NB4 (cell line): Measurements from ENCODE around the gene SLC6A2.

Source experiments
- DNase-seq: peaks from one replicate; pipeline ENCODE4 v3.0.0; 2010; ENCODE audit warnings: low read depth
- H3K4me3 ChIP-seq: one replicate; pipeline ENCODE4 v1.5.1; 2011; ENCODE audit warnings: mild to moderate bottlenecking, low read depth, low read length, moderate library complexity
- MYC ChIP-seq: IDR thresholded peaks from 2 replicates; pipeline ENCODE4 v1.6.1; 2011; ENCODE audit warnings: low read depth, low read length
- POLR2A ChIP-seq: IDR thresholded peaks from 2 replicates; pipeline ENCODE4 v1.6.1; 2011; ENCODE audit warnings: mild to moderate bottlenecking; ENCODE audit not compliant: insufficient read length; ENCODE audit errors: extremely low read depth
- TF ChIP-seq, protein P1 (sequence below): IDR thresholded peaks from 2 replicates; pipeline ENCODE4 v1.6.1; 2011; ENCODE audit warnings: low read depth, low read length
- TF ChIP-seq, protein P2 (sequence below): IDR thresholded peaks from one replicate; pipeline ENCODE4 v1.5.1; 2012; ENCODE audit warnings: low read depth, low read length

SLC6A2 gene

DNA sequence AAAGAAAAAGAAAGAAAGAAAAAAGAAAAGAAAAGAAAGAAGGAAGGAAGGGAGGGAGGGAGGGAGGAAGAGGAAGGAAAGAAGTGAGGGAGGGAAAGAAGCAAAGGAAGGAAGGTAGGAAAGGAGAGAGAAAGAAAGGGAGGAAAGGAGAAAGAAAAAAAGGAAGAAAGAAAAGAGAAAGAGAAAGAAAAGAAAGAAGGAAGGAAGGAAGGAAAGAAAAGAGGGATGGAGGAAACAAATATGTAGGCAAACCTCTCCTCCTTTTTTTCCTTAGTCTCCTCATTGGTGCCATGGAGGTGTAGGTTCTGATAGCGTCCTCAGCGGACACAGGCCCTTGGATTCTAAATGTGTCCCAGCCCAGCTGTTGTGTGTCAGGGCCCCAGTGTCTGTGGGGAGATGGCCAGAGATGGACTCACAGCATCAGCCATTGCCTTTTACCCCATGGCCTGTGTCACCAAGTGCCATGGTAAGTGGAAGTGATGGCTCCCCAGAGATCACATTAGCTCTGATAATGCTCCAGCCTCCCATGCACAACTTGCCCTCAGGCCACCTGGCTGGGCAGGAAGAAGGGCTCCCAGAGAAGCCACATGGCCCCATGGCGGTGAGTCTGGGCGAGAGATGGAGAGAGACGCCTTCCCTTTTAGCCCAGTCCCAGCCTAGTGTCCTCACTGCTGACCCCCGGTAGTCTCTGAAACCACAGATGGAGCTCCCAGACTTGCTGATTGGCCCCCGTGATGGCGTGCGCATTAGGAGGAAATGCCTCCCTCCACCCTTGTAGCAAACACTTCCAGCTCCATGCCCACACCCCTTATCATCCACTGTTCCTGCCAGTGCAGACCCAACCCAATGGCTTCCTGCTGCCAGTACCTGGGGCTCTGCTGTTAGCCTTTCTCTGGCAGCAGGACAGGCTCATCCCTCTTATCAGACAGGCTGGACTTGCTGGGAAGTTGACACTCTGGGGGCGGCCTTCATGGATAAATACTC lies 3.7 kb upstream of the SLC6A2 start:
- TF ChIP-seq, protein P1, sequence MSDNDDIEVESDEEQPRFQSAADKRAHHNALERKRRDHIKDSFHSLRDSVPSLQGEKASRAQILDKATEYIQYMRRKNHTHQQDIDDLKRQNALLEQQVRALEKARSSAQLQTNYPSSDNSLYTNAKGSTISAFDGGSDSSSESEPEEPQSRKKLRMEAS: no peak
- TF ChIP-seq MYC (no peak), POLR2A (no peak)
- TF ChIP-seq, protein P2, sequence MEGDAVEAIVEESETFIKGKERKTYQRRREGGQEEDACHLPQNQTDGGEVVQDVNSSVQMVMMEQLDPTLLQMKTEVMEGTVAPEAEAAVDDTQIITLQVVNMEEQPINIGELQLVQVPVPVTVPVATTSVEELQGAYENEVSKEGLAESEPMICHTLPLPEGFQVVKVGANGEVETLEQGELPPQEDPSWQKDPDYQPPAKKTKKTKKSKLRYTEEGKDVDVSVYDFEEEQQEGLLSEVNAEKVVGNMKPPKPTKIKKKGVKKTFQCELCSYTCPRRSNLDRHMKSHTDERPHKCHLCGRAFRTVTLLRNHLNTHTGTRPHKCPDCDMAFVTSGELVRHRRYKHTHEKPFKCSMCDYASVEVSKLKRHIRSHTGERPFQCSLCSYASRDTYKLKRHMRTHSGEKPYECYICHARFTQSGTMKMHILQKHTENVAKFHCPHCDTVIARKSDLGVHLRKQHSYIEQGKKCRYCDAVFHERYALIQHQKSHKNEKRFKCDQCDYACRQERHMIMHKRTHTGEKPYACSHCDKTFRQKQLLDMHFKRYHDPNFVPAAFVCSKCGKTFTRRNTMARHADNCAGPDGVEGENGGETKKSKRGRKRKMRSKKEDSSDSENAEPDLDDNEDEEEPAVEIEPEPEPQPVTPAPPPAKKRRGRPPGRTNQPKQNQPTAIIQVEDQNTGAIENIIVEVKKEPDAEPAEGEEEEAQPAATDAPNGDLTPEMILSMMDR: no peak
- no peak overlapping the region for H3K4me3 ChIP-seq
- peak; percentile 16 for DNase-seq

DNA sequence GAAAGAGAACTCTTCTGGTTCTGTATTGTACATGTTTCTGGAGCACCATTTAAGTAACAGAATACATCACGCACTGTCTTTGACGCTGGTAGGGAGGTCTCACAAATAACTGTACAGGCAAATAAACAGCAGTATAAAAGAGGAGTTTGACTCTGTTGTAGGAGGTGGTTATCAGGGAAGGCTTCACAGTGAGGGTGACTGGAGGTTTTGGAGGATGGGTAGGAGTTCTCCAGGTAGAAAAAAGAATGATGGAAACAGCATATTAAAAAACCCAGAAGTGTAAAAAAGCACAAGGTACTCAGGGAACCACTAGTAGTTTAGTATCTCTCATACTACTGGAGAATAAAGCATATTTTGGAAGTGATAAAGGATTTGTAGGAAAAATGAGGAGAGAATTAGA lies 2.7 kb upstream of the SLC6A2 start:
- TF ChIP-seq, protein P2: no peak
- TF ChIP-seq MYC (no peak), POLR2A (no peak)
- TF ChIP-seq, protein P1: no peak
- no peak overlapping the region for H3K4me3 ChIP-seq
- DNase-seq: no peak

DNA sequence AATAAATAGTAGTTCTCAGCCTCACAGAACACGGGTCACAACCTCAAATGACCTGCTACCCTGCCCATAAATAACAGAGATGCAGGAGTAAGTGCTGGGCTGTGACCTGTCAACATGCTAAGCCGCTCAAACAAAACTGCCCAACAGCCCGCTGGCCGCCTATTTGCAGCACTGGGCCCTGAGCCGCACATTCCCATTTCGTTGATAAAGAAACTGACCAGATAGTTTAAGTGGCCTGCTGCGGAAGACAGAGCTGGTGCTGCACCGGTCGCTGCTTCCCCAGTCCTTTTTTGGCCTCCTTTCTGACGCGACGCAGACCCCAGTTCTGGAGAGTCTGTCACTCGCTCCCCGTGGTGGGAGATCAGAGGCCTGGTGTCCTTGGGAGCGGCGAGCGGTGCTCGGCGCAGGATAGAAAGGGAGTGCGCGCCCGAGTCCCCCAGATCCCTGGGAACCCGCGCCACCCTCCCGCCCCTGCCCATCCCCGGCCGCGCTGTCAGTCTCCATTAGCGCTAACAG lies 349 bp upstream of the SLC6A2 start:
- DNase-seq: no peak
- no peak overlapping the region for H3K4me3 ChIP-seq
- TF ChIP-seq, protein P1: no peak
- TF ChIP-seq, protein P2: no peak
- TF ChIP-seq MYC (no peak), POLR2A (no peak)

DNA sequence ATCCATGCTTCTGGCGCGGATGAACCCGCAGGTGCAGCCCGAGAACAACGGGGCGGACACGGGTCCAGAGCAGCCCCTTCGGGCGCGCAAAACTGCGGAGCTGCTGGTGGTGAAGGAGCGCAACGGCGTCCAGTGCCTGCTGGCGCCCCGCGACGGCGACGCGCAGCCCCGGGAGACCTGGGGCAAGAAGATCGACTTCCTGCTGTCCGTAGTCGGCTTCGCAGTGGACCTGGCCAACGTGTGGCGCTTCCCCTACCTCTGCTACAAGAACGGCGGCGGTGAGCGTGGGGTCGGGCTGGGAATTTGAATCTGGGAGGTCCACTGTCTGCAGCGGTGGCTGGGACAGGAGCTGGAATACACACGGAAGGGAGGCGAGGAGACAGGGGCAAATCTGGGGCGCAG lies 904 bp downstream of the SLC6A2 start:
- TF ChIP-seq MYC (no peak), POLR2A (no peak)
- TF ChIP-seq, protein P2: no peak
- TF ChIP-seq, protein P1: no peak
- DNase-seq: no peak
- H3K4me3 ChIP-seq: no peak overlapping the region

DNA sequence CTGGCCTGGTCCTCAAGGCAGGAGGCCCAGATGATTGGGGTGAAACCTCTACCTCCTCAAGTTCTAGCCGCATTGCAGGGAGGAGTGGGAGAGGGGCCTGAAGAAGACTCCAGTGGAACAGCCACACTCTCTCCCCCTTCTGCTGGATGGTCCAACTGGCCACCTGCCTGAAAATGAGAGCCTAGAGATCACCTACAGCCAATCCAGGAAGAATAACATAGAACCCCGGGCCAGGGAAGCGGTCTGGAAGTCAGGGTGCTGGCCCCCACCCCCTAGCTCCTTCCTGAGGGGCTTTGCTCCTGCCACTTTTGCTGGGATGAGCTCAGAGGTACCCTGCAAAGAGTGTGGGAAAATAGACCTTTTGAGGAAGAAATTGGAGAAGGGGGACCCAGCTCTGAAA lies 1.8 kb downstream of the SLC6A2 start:
- no peak for DNase-seq
- TF ChIP-seq POLR2A (no peak), MYC (no peak)
- TF ChIP-seq, protein P1: no peak
- TF ChIP-seq, protein P2: no peak
- H3K4me3 ChIP-seq: no peak overlapping the region
